ENCODE measurements around the gene DEXI. TPM values are rescaled to one million over a fixed set of nuclear protein-coding genes. Genes with fewer than 3 reads are reported as not detected.

DEXI gene
- total and polyA plus RNA-seq, 2 of the 13 experiments (the other 11 are each of a cell fraction or from before 2014, with no cell fraction given), result 51.5 to 70.4 TPM

- TF ChIP-seq, protein P1, sequence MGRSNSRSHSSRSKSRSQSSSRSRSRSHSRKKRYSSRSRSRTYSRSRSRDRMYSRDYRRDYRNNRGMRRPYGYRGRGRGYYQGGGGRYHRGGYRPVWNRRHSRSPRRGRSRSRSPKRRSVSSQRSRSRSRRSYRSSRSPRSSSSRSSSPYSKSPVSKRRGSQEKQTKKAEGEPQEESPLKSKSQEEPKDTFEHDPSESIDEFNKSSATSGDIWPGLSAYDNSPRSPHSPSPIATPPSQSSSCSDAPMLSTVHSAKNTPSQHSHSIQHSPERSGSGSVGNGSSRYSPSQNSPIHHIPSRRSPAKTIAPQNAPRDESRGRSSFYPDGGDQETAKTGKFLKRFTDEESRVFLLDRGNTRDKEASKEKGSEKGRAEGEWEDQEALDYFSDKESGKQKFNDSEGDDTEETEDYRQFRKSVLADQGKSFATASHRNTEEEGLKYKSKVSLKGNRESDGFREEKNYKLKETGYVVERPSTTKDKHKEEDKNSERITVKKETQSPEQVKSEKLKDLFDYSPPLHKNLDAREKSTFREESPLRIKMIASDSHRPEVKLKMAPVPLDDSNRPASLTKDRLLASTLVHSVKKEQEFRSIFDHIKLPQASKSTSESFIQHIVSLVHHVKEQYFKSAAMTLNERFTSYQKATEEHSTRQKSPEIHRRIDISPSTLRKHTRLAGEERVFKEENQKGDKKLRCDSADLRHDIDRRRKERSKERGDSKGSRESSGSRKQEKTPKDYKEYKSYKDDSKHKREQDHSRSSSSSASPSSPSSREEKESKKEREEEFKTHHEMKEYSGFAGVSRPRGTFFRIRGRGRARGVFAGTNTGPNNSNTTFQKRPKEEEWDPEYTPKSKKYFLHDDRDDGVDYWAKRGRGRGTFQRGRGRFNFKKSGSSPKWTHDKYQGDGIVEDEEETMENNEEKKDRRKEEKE (IDR thresholded peaks at IDR 0.05), result no peak
- TF ChIP-seq SIX4 (CRISPR knock-in tag; IDR thresholded peaks at IDR 0.05), result no peak
- TF ChIP-seq SRY (CRISPR knock-in tag; IDR thresholded peaks at IDR 0.05), result no peak
- TF ChIP-seq, protein P2, sequence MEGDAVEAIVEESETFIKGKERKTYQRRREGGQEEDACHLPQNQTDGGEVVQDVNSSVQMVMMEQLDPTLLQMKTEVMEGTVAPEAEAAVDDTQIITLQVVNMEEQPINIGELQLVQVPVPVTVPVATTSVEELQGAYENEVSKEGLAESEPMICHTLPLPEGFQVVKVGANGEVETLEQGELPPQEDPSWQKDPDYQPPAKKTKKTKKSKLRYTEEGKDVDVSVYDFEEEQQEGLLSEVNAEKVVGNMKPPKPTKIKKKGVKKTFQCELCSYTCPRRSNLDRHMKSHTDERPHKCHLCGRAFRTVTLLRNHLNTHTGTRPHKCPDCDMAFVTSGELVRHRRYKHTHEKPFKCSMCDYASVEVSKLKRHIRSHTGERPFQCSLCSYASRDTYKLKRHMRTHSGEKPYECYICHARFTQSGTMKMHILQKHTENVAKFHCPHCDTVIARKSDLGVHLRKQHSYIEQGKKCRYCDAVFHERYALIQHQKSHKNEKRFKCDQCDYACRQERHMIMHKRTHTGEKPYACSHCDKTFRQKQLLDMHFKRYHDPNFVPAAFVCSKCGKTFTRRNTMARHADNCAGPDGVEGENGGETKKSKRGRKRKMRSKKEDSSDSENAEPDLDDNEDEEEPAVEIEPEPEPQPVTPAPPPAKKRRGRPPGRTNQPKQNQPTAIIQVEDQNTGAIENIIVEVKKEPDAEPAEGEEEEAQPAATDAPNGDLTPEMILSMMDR (CRISPR knock-in tag; IDR thresholded peaks at IDR 0.05), result peak; percentile 46
- no peak for TF ChIP-seq ONECUT2 (CRISPR knock-in tag; IDR thresholded peaks at IDR 0.05)
- TF ChIP-seq PLSCR1 (CRISPR knock-in tag; IDR thresholded peaks at IDR 0.05; ENCODE audit: borderline replicate concordance), result no peak
- no peak for TF ChIP-seq ZNF33A (CRISPR knock-in tag; IDR thresholded peaks at IDR 0.05; ENCODE audit: borderline replicate concordance)
- peak; percentile 65 for TF ChIP-seq RARA (CRISPR knock-in tag; IDR thresholded peaks at IDR 0.05)
- no peak for TF ChIP-seq JUNB (CRISPR knock-in tag; IDR thresholded peaks at IDR 0.05; ENCODE audit: borderline replicate concordance)
- 0 out of 2 replicates have a peak, but pooled peaks have one; percentile 49 for TF ChIP-seq ZBED4 (CRISPR knock-in tag; IDR thresholded peaks at IDR 0.05; ENCODE audit: borderline replicate concordance)
- TF ChIP-seq POLR2A (IDR thresholded peaks at IDR 0.05; ENCODE audit: insufficient read depth in 1 of 2, low read depth in 2 of 2, low read length in 2 of 2), result peak in 1 of 2 experiments; percentile 45; a peak in 2 of 4 replicates
- TF ChIP-seq SSRP1 (CRISPR knock-in tag; IDR thresholded peaks at IDR 0.05), result no peak
- no peak for TF ChIP-seq HHEX (CRISPR knock-in tag; IDR thresholded peaks at IDR 0.05)
- TF ChIP-seq SNAPC2 (CRISPR knock-in tag; IDR thresholded peaks at IDR 0.05), result no peak; the same call in 1 of the 2 replicates
- TF ChIP-seq TOPORS (CRISPR knock-in tag; IDR thresholded peaks at IDR 0.05), result no peak
- no peak for TF ChIP-seq RFXANK (CRISPR knock-in tag; IDR thresholded peaks at IDR 0.05)
- TF ChIP-seq, protein P3, sequence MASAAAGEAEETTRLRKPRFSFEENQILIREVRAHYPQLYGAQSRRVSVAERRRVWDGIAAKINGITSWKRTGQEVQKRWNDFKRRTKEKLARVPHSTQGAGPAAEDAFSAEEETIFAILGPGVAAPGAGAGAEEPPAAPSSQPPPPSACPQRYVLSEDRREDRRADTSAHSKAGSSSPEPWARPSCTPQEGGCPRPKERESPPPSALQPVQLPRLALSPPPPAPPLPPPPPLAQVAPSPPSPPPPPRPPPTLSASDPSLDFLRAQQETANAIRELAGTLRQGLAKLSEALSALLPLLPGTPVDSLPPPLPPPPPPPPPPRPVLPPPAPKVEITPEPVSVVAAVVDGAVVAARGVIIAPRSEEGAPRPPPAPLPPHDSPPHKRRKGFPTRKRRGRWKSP (CRISPR knock-in tag; IDR thresholded peaks at IDR 0.05), result peak; percentile 52; the same call in 1 of the 2 replicates
- 0 out of 2 replicates have a peak, but pooled peaks have one; percentile 23 for TF ChIP-seq ZNF704 (CRISPR knock-in tag; IDR thresholded peaks at IDR 0.05; ENCODE audit: borderline replicate concordance)
- TF ChIP-seq SP5 (CRISPR knock-in tag; IDR thresholded peaks at IDR 0.05; ENCODE audit: borderline replicate concordance, low read depth), result peak; percentile 45; the same call in 1 of the 2 replicates
These were observed 18.5 kb downstream of the DEXI start (continued) for GRCh38 chr16:10923650-10924214.
